Measurements from ENCODE around the gene PDGFRB. TPM values are rescaled to one million over a fixed set of nuclear protein-coding genes. Genes with fewer than 3 reads are reported as not detected.

Gene PDGFRB
- total RNA-seq, 1 donor from 2014 or later = 89.3 TPM

DNA sequence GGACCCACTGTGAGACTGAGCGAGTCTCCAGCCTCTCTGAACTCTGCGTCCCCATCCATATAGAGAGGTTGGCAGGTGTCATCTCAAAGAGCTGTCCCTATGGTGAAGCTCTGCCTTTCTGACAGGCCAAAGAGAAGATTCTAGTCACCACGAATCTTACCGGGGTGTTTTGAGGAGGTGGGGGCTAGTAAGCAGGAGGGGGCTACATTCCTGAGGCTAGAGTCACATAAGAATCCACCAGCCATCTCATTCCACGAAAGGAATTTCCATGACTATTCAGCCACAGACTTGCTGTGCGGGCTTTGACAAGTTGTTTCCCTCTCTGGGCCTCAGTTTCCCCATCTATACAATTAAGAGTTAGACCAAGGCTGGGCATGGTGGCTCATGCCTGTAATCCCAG lies 16.3 kb downstream of the PDGFRB start:
- ATAC-seq (no peak), DNase-seq (no peak)
- H3K27me3 ChIP-seq (ENCODE audit: low read depth) = no peaks in the 10 kb centered on the region
- TF ChIP-seq, protein P1, sequence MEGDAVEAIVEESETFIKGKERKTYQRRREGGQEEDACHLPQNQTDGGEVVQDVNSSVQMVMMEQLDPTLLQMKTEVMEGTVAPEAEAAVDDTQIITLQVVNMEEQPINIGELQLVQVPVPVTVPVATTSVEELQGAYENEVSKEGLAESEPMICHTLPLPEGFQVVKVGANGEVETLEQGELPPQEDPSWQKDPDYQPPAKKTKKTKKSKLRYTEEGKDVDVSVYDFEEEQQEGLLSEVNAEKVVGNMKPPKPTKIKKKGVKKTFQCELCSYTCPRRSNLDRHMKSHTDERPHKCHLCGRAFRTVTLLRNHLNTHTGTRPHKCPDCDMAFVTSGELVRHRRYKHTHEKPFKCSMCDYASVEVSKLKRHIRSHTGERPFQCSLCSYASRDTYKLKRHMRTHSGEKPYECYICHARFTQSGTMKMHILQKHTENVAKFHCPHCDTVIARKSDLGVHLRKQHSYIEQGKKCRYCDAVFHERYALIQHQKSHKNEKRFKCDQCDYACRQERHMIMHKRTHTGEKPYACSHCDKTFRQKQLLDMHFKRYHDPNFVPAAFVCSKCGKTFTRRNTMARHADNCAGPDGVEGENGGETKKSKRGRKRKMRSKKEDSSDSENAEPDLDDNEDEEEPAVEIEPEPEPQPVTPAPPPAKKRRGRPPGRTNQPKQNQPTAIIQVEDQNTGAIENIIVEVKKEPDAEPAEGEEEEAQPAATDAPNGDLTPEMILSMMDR (IDR thresholded peaks at IDR 0.05) = no peak
- H3K27ac ChIP-seq = peak overlapping the region; percentile 73
- H3K4me3 ChIP-seq = peak overlapping the region; percentile 14
- peaks cover 61% of the 10 kb centered on the region for H3K4me1 ChIP-seq
- no peaks in the 10 kb centered on the region for H3K9me3 ChIP-seq
- intact Hi-C loops (cut with DNase I) = no loop called here
- H3K36me3 ChIP-seq = no peaks in the 10 kb centered on the region

DNA sequence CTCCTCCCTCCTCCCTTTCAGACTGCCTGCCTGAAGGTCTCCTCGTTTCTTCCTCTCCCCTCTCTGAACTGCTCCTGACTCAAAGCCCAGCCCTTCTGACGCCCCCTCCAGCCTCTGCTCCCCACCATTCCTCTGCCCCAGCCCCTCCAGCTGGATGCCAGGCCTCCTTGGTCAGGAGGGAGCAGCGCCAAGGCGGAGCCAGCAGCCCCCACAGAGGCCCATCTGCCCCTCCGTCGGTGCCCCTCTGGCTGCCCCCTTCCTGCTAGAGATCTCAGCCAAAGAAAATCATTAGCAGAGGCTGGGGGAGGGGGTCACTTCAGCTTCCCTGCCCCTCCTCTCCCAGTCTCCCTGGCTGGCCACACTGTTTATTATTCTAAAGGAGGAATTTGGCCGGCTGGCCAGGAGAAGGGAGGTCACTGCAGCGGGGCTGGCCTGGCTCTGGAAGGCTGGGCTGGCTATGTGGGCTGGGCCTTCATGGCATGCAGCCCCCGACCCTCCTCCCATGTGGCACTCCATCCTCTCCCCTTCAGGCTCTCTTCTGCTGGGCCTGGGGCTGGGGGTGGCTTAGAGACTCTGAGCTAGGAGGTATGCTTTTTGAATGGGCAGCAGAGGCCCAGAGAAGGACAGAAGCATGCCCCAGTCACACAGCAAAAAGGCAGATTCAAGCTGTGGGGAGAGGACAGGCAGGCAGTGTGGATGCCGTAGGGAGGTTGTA lies 16.9 kb downstream of the PDGFRB start:
- intact Hi-C loops (cut with DNase I) = no loop called here
- Histone ChIP-seq H3K4me1 (peaks cover 61% of the 10 kb centered on the region), H3K4me3 (peak overlapping the region; percentile 14)

DNA sequence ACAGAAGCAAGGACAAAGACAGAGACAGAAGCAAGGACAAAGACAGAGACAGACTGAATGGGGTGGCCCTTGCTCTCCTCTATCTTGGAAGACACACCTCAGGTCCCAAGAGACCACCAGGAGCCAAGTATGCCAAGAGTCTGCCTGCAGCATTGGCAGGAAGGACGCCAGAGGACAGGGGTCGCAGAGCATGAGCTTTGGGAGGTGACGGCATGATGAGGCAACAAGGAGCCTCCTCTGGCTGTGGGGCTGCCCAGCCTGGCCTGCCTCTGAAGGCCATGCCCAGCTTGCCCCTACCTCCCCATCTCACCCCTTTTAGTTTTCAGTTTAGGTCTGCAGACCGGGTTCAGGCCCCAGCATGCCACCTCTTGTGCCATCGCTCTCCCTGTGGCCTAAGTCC lies 17.6 kb downstream of the PDGFRB start:
- Histone ChIP-seq H3K4me1 (peaks cover 61% of the 10 kb centered on the region), H3K4me3 (peak overlapping the region; percentile 12), H3K9me3 (no peaks in the 10 kb centered on the region), H3K27me3 (ENCODE audit: low read depth) (no peaks in the 10 kb centered on the region), H3K36me3 (peaks cover 7% of the 10 kb centered on the region), H3K27ac (peak overlapping the region; percentile 73)
- intact Hi-C loops (cut with DNase I) = no loop called here
- TF ChIP-seq, protein P1 (IDR thresholded peaks at IDR 0.05) = no peak
- DNase-seq (no peak), ATAC-seq (no peak)

More for the DNA sequence above, 16.9 kb downstream of the PDGFRB start:
- TF ChIP-seq, protein P1 (IDR thresholded peaks at IDR 0.05) = no peak
- H3K9me3 ChIP-seq = no peaks in the 10 kb centered on the region
- DNase-seq = no peak
- peak overlapping the region; percentile 73 for H3K27ac ChIP-seq
- H3K36me3 ChIP-seq = no peaks in the 10 kb centered on the region
- peak; percentile 14 to 36 for ATAC-seq
- H3K27me3 ChIP-seq (ENCODE audit: low read depth) = no peaks in the 10 kb centered on the region

GRCh38 chr5:150137168-150137957 lies 18.3 kb downstream of the PDGFRB start:
- peaks cover 7% of the 10 kb centered on the region for H3K36me3 ChIP-seq
- H3K27me3 ChIP-seq (ENCODE audit: low read depth) = no peaks in the 10 kb centered on the region
- intact Hi-C loops (cut with DNase I) = no loop called here
- peaks cover 58% of the 10 kb centered on the region for H3K4me1 ChIP-seq
- DNase-seq (no peak), ATAC-seq (no peak)
- H3K9me3 ChIP-seq = no peaks in the 10 kb centered on the region
- peak overlapping the region; percentile 73 for H3K27ac ChIP-seq
- no peak overlapping the region for H3K4me3 ChIP-seq
- TF ChIP-seq, protein P1 (IDR thresholded peaks at IDR 0.05) = no peak

DNA sequence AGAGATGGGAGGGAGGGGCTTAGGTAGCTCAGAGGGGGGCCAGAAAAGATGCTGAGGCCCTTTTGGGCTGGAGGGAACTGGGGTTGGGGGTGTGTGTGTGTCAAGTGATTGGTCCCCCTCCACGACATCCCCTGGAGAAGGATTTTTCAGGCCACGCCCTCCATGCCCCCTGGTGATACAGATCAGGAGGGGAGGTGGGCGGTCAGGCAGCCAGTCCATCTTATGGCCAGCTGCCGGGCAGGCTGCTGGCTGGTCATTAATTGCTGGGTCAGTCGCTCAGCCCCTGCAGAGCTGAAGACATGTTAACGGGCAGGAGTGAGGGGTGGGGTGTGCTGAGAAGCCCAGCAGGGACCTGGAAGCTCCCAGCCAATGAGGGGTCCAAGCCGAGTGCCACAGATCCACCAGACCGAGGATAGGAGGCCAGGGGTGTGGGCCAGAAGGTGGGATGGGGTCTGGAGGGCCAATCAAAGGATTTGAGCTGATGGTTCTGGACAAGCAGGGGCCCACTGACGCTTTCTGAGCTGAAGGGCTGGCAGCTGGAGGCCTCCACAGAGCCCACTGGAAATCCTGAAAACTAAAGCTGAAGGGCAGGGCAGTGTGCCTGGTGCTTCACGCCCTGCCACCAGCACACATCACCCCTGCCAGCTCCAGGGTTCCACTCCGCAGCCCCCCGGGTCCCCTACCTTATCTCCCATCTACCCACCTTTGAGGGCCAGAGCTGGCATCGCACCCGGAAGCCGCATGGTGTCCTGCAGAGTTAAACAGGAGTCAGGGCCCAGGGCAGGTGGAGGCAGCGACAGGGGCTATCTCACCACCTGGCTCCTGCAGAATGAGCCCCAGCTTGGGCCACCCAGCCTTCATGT lies 19.1 kb downstream of the PDGFRB start:
- Histone ChIP-seq H3K4me3 (no peak overlapping the region), H3K9me3 (no peaks in the 10 kb centered on the region)
- intact Hi-C loops (cut with DNase I) = no loop called here

More for the DNA sequence above, 19.1 kb downstream of the PDGFRB start:
- Histone ChIP-seq H3K27ac (peak overlapping the region; percentile 73), H3K36me3 (peaks cover 7% of the 10 kb centered on the region), H3K4me1 (peaks cover 57% of the 10 kb centered on the region), H3K27me3 (ENCODE audit: low read depth) (no peaks in the 10 kb centered on the region)
- no peak for DNase-seq
- TF ChIP-seq, protein P1 (IDR thresholded peaks at IDR 0.05) = no peak
- no peak for ATAC-seq
